Activated T-cell treated with anti-CD3 and anti-CD28 coated beads, Interleukin-2, amount 50 U/mL, for 72 hours (primary cell): Measurements from ENCODE around the gene GPRC5D. TPM values are rescaled to one million over a fixed set of nuclear protein-coding genes. Genes with fewer than 3 reads are reported as not detected.

ENCODE experiments used
- ATAC-seq, 2 donors: fragments of 150-1000 bp; cut with Tn5 transposase; replicated peaks in 1 of 2; 2 replicates each; pipeline ENCODE4 v1.10.0; 2021; ENCODE audit warnings: moderate library complexity in 2 of 2, mild to moderate bottlenecking in 1 of 2
- DNase-seq, 2 donors: peaks; one replicate each; pipeline ENCODE4 v3.0.0; 2021 to 2022; ENCODE audit warnings: mixed read lengths in 1 of 2
- H3K27ac Mint-ChIP-seq: one replicate; pipeline ENCODE4 v1.8.0; 2022; ENCODE audit warnings: mild to moderate bottlenecking, moderate library complexity, mixed read lengths
- H3K27me3 Mint-ChIP-seq: one replicate; pipeline ENCODE4 v1.8.0; 2022; ENCODE audit warnings: low read depth, mixed read lengths
- H3K36me3 Mint-ChIP-seq, 2 donors: one replicate each; pipeline ENCODE4 v1.8.0; 2022; ENCODE audit warnings: mixed read lengths in 2 of 2, mild to moderate bottlenecking in 1 of 2; ENCODE audit not compliant: insufficient read depth in 2 of 2
- H3K4me1 Mint-ChIP-seq: one replicate; pipeline ENCODE4 v1.8.0; 2022; ENCODE audit warnings: low read depth, mixed read lengths
- H3K4me3 Mint-ChIP-seq, 2 donors: one replicate each; pipeline ENCODE4 v1.8.0; 2022; ENCODE audit warnings: mild to moderate bottlenecking in 2 of 2, mixed read lengths in 2 of 2, moderate library complexity in 2 of 2
- H3K9me3 Mint-ChIP-seq, 2 donors: one replicate each; pipeline ENCODE4 v1.8.0; 2022; ENCODE audit warnings: mixed read lengths in 2 of 2
- total RNA-seq, 2 donors: library from RNA; stranded (reverse); gene quantifications; one replicate each; pipeline ENCODE4 v1.2.3, GENCODE V29; 2022

Gene GPRC5D
- total RNA-seq, 2 donors from 2014 or later: not detected

GRCh38 chr12:12992418-12993130, 40.6 kb upstream of the GPRC5D start:
- Mint-ChIP-seq H3K27ac (no peak overlapping the region), H3K36me3 (peaks cover 0 to 1% of the 10 kb centered on the region in 2 donors)
- ATAC-seq: no peak

GRCh38 chr12:12990700-12991468, 38.9 kb upstream of the GPRC5D start:
- H3K4me1 Mint-ChIP-seq: peaks cover 13% of the 10 kb centered on the region
- H3K4me3 Mint-ChIP-seq: no peak overlapping the region
- no peak overlapping the region for H3K27ac Mint-ChIP-seq
- ATAC-seq (no peak), DNase-seq (no peak)
- no peaks in the 10 kb centered on the region for H3K9me3 Mint-ChIP-seq
- H3K27me3 Mint-ChIP-seq: no peaks in the 10 kb centered on the region
- H3K36me3 Mint-ChIP-seq: peaks cover 0 to 1% of the 10 kb centered on the region in 2 donors

More at GRCh38 chr12:12992418-12993130, 40.6 kb upstream of the GPRC5D start:
- Mint-ChIP-seq H3K4me3 (no peak overlapping the region), H3K4me1 (peaks cover 19% of the 10 kb centered on the region), H3K27me3 (no peaks in the 10 kb centered on the region), H3K9me3 (no peaks in the 10 kb centered on the region)
- no peak for DNase-seq

DNA sequence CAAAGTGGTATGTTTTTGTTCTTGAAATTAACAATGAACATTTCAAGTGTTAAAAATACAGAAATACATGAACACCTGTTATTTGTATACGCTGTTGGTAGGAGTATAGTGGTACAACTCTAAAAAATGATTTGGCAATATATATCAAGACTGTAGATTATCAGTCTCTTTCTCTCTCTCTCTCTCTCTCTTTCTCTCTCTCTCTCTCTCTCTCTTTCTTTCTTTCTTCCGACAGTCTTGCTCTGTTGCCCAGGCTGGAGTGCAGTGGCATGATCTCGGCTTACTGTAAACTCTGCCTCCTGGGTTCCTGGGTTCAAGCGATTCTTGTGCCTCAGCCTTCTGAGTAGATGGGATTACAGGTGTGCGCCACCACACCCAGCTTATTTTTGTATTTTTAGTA, 35.5 kb upstream of the GPRC5D start:
- Mint-ChIP-seq H3K4me1 (peaks cover under 1% of the 10 kb centered on the region), H3K27ac (peak overlapping the region; percentile 27), H3K36me3 (no peaks in the 10 kb centered on the region), H3K27me3 (no peaks in the 10 kb centered on the region), H3K4me3 (no peak overlapping the region), H3K9me3 (no peaks in the 10 kb centered on the region)
- ATAC-seq (no peak), DNase-seq (no peak)

GRCh38 chr12:12986775-12987331, 34.9 kb upstream of the GPRC5D start:
- H3K27me3 Mint-ChIP-seq: no peaks in the 10 kb centered on the region
- no peaks in the 10 kb centered on the region for H3K9me3 Mint-ChIP-seq
- no peak for ATAC-seq

DNA sequence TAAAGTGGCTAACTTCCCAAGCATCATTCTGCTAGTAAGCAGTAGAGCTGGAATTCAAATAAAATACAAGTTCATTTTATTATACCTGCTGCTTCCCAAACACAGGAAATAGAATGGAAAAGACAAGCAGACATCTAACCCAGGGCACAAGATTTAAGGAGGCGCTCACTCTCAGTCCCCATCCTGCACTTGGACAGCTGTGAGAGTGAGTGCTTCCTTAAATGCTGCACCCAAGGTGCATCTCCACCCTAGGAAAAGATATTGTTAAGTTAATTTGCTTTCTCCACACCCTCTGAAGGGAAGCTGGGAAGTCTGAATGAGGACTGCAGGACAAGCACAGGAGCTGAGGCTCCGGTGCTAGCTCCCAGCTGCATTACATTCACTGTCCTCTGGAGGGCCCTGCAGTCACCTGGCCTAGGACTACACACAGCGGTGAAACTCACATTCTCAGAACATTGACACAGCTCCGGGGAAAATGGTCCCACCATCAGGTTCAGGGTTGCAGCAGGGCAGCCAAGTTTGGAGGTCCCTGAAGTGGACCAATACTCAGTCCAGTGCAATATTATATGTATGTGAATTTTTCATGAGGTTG, 33.9 kb upstream of the GPRC5D start:
- ATAC-seq: peak; percentile 61 to 73

More at GRCh38 chr12:12986775-12987331, 34.9 kb upstream of the GPRC5D start:
- Mint-ChIP-seq H3K4me1 (no peaks in the 10 kb centered on the region), H3K36me3 (no peaks in the 10 kb centered on the region), H3K4me3 (no peak overlapping the region), H3K27ac (no peak overlapping the region)
- DNase-seq: no peak

GRCh38 chr12:12984149-12984548, 32.2 kb upstream of the GPRC5D start:
- ATAC-seq (no peak), DNase-seq (no peak)
- Mint-ChIP-seq H3K4me3 (no peak overlapping the region), H3K27me3 (no peaks in the 10 kb centered on the region), H3K27ac (no peak overlapping the region), H3K36me3 (no peaks in the 10 kb centered on the region), H3K4me1 (no peaks in the 10 kb centered on the region), H3K9me3 (no peaks in the 10 kb centered on the region)

More for the DNA sequence above, 33.9 kb upstream of the GPRC5D start:
- no peaks in the 10 kb centered on the region for H3K36me3 Mint-ChIP-seq
- H3K4me1 Mint-ChIP-seq: no peaks in the 10 kb centered on the region
- no peaks in the 10 kb centered on the region for H3K9me3 Mint-ChIP-seq
- H3K4me3 Mint-ChIP-seq: no peak overlapping the region
- no peaks in the 10 kb centered on the region for H3K27me3 Mint-ChIP-seq
- peak; percentile 13 to 18 for DNase-seq
- H3K27ac Mint-ChIP-seq: no peak overlapping the region

GRCh38 chr12:12983420-12984035, 31.6 kb upstream of the GPRC5D start:
- Mint-ChIP-seq H3K4me3 (no peak overlapping the region), H3K36me3 (no peaks in the 10 kb centered on the region), H3K4me1 (no peaks in the 10 kb centered on the region), H3K27me3 (no peaks in the 10 kb centered on the region), H3K27ac (no peak overlapping the region), H3K9me3 (no peaks in the 10 kb centered on the region)
- ATAC-seq: no peak
- DNase-seq: no peak

- Mint-ChIP-seq H3K36me3 (no peaks in the 10 kb centered on the region), H3K4me1 (no peaks in the 10 kb centered on the region), H3K9me3 (no peaks in the 10 kb centered on the region), H3K27me3 (no peaks in the 10 kb centered on the region), H3K27ac (no peak overlapping the region), H3K4me3 (no peak overlapping the region)
- DNase-seq: no peak
- ATAC-seq: no peak
Observed at GRCh38 chr12:12982331-12982730, 30.4 kb upstream of the GPRC5D start.

DNA sequence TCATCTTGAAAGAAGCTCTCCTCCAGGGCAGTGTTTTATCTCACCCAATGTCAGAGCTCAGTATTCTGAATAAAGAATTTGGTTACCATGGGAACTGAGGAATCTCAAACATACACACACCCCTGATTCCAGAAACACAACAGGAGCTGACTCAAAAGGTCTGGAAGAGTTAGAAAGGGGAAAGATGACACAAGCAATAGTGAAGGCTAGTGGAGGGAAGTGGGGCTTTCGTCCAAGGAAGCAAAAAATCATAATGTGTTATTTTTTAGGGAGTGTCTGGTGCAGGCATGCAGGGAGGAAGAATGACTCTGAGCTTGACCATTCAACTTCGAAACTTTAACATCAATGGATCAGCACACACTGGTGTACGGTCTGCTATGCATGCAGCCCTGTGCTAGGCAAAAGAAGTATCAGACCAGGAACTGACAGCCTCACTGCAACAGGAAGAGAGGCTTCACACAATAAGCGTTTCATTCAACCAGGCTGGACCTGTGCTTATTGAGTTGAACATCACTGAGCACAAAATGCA, 27.8 kb upstream of the GPRC5D start:
- no peak for DNase-seq
- no peak overlapping the region for H3K4me3 Mint-ChIP-seq
- ATAC-seq: no peak
- H3K27ac Mint-ChIP-seq: no peak overlapping the region
- peaks cover 0 to 2% of the 10 kb centered on the region in 2 donors for H3K36me3 Mint-ChIP-seq
- no peaks in the 10 kb centered on the region for H3K27me3 Mint-ChIP-seq
- H3K4me1 Mint-ChIP-seq: peaks cover 4% of the 10 kb centered on the region
- no peaks in the 10 kb centered on the region for H3K9me3 Mint-ChIP-seq

DNA sequence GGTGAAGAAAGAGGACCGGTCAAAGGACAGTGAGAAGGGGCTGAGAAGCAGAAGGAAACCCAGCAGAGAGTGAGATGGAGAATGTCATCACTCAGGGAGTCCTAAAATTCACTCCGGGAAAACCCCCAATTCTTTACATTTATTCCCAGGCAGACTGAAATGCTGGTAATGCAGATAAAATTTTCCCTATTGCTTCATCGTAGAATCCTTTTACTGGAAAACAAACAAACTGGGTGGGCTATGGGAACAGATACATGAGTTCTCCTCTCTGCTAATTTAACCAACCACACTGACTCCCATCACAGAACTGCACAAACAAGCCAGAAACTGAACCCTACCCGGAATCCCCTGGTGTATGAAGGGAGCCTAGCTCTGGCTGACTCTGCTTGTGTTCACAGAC, 27.2 kb upstream of the GPRC5D start:
- DNase-seq (no peak), ATAC-seq (no peak)
- Mint-ChIP-seq H3K27ac (no peak overlapping the region), H3K4me1 (peaks cover 4% of the 10 kb centered on the region), H3K36me3 (peaks cover 3 to 5% of the 10 kb centered on the region in 2 donors), H3K27me3 (no peaks in the 10 kb centered on the region), H3K9me3 (peaks cover 0 to 2% of the 10 kb centered on the region in 2 donors), H3K4me3 (no peak overlapping the region)

DNA sequence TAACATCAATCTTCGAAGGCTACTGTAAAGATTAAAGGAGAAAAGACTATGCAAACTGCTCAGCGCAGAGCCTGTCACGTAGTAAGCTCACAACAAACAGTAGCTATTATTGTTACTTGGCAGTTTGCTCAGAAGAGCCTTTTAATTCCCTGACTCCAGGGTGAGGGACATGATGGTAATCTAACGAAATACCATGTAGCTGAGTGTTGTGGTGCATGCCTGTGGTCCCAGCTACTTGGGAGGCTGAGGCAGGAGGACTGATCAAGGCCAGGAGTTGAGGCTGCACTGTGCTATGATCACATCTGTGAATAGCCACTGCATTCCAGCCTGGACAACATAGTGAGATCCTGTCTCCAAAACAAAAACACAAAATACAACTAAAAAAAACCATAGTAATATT, 25.3 kb upstream of the GPRC5D start:
- no peak for DNase-seq
- H3K36me3 Mint-ChIP-seq: peaks cover 8 to 14% of the 10 kb centered on the region in 2 donors
- no peaks in the 10 kb centered on the region for H3K27me3 Mint-ChIP-seq
- no peak overlapping the region for H3K27ac Mint-ChIP-seq
- peaks cover 4% of the 10 kb centered on the region for H3K4me1 Mint-ChIP-seq
- no peak overlapping the region for H3K4me3 Mint-ChIP-seq
- peaks cover 6 to 7% of the 10 kb centered on the region in 2 donors for H3K9me3 Mint-ChIP-seq
- no peak for ATAC-seq

- no peak overlapping the region for H3K4me3 Mint-ChIP-seq
- no peaks in the 10 kb centered on the region for H3K27me3 Mint-ChIP-seq
- H3K4me1 Mint-ChIP-seq: peaks cover 4% of the 10 kb centered on the region
- peaks cover 8 to 10% of the 10 kb centered on the region in 2 donors for H3K9me3 Mint-ChIP-seq
- H3K36me3 Mint-ChIP-seq: peaks cover 10 to 22% of the 10 kb centered on the region in 2 donors
- H3K27ac Mint-ChIP-seq: no peak overlapping the region
- ATAC-seq (no peak), DNase-seq (no peak)
Observed at GRCh38 chr12:12976366-12976765, 24.4 kb upstream of the GPRC5D start.
